Transverse colon (tissue), 4 donors: ENCODE results near the gene COL4A5.

Experiments used
- EP300 ChIP-seq: sonication (generic); formaldehyde crosslinking; IDR thresholded peaks from one replicate; pipeline ENCODE4 v1.6.1; 2017; ENCODE audit warnings: antibody characterized with exemption, low read depth
- POLR2A ChIP-seq: fragments of 450-650 bp; IDR thresholded peaks from one replicate; pipeline ENCODE4 v1.6.1; 2016; ENCODE audit warnings: antibody characterized with exemption, mild to moderate bottlenecking, moderate library complexity
- POLR2AphosphoS5 ChIP-seq, 3 donors: sonication (generic); formaldehyde crosslinking; IDR thresholded peaks; one replicate each; pipeline ENCODE4 v1.6.1; 2016; ENCODE audit warnings: antibody characterized with exemption in 3 of 3
- TF ChIP-seq, protein P1 (sequence below), 5 experiments: fragments of 200-600 bp in 3 of 5; fragments of 450-650 bp in 2 of 5; sonication (generic) in 3 of 5; IDR thresholded peaks; 1 replicate in 2 of 5; 2 replicates in 3 of 5; pipeline ENCODE4 v1.5.1; 2016 to 2017; ENCODE audit warnings: antibody characterized with exemption in 5 of 5, inconsistent platforms in 3 of 5, mild to moderate bottlenecking in 2 of 5, moderate library complexity in 1 of 5

DNA sequence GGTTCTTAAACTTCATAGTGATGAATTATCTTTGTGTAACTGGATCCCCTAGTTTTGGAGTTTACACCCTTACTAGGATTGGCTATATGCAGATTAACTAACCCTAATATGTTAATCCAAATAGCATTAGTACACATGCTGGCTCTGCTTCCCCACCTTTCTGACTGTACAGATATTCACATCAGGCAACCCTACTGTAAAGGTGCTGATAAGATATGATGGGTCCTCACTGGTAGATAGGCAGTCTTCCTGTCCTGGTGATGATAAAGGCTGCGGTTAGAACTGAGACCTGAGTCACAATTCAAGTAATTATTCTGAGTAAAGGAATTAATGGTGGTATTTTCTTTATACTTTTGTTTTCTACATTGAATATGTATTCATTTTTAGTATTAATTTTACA lies 118.6 kb downstream of the COL4A5 start:
- no peak for TF ChIP-seq POLR2A
- no peak for TF ChIP-seq POLR2AphosphoS5 (IDR thresholded peaks at IDR 0.05)
- TF ChIP-seq, protein P1, sequence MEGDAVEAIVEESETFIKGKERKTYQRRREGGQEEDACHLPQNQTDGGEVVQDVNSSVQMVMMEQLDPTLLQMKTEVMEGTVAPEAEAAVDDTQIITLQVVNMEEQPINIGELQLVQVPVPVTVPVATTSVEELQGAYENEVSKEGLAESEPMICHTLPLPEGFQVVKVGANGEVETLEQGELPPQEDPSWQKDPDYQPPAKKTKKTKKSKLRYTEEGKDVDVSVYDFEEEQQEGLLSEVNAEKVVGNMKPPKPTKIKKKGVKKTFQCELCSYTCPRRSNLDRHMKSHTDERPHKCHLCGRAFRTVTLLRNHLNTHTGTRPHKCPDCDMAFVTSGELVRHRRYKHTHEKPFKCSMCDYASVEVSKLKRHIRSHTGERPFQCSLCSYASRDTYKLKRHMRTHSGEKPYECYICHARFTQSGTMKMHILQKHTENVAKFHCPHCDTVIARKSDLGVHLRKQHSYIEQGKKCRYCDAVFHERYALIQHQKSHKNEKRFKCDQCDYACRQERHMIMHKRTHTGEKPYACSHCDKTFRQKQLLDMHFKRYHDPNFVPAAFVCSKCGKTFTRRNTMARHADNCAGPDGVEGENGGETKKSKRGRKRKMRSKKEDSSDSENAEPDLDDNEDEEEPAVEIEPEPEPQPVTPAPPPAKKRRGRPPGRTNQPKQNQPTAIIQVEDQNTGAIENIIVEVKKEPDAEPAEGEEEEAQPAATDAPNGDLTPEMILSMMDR (IDR thresholded peaks at IDR 0.05), result no peak
- no peak for TF ChIP-seq EP300
